GM12892 (cell line): Measurements from ENCODE around the gene RPTOR.

ENCODE experiments used
- DNase-seq: peaks from one replicate; pipeline ENCODE4 v3.0.0; 2011; ENCODE audit not compliant: insufficient read length
- FAIRE-seq: peaks from 2 replicates; lab custom pipeline; 2011; peaks lifted over from hg19 to GRCh38; lab: Jason Lieb, UNC
- POLR2A ChIP-seq: IDR thresholded peaks from 2 replicates; pipeline ENCODE4 v1.6.1; 2011; ENCODE audit warnings: low read depth, low read length, control low read depth
- POLR2AphosphoS5 ChIP-seq: IDR thresholded peaks from 2 replicates; pipeline ENCODE4 v1.6.1; 2011; ENCODE audit warnings: low read depth, low read length, control low read depth
- TAF1 ChIP-seq: IDR thresholded peaks from 2 replicates; pipeline ENCODE4 v1.6.1; 2011; ENCODE audit warnings: low read depth, mild to moderate bottlenecking, control low read depth, low read length, borderline replicate concordance

RPTOR gene

GRCh38 chr17:80751070-80751945 is 206.7 kb downstream of the RPTOR start:
- FAIRE-seq, result no peak
- DNase-seq, result no peak
- TF ChIP-seq POLR2AphosphoS5 (no peak), POLR2A (no peak), TAF1 (no peak)

GRCh38 chr17:80751946-80752581 is 207.4 kb downstream of the RPTOR start:
- TF ChIP-seq TAF1 (no peak), POLR2AphosphoS5 (no peak), POLR2A (no peak)
- no peak for FAIRE-seq
- DNase-seq, result no peak

- no peak for FAIRE-seq
- TF ChIP-seq POLR2A (no peak), TAF1 (no peak), POLR2AphosphoS5 (no peak)
- no peak for DNase-seq
These were observed 209.2 kb downstream of the RPTOR start for GRCh38 chr17:80753685-80754345.

GRCh38 chr17:80754846-80755245 is 210.2 kb downstream of the RPTOR start:
- TF ChIP-seq POLR2AphosphoS5, result no peak
- TF ChIP-seq POLR2A, result no peak
- TF ChIP-seq TAF1, result no peak
- DNase-seq, result no peak
- FAIRE-seq, result no peak

GRCh38 chr17:80755650-80756405 is 211.2 kb downstream of the RPTOR start:
- FAIRE-seq, result no peak
- DNase-seq, result no peak

GRCh38 chr17:80758481-80759376 is 214.1 kb downstream of the RPTOR start:
- no peak for TF ChIP-seq TAF1
- no peak for TF ChIP-seq POLR2AphosphoS5
- TF ChIP-seq POLR2A, result no peak
- DNase-seq (no peak), FAIRE-seq (no peak)

More at GRCh38 chr17:80755650-80756405, 211.2 kb downstream of the RPTOR start:
- TF ChIP-seq POLR2A, result no peak
- TF ChIP-seq TAF1, result no peak
- no peak for TF ChIP-seq POLR2AphosphoS5

GRCh38 chr17:80759377-80759673 is 214.7 kb downstream of the RPTOR start:
- TF ChIP-seq TAF1 (no peak), POLR2A (no peak)
- DNase-seq (no peak), FAIRE-seq (no peak)

- DNase-seq (no peak), FAIRE-seq (no peak)
- TF ChIP-seq TAF1, result no peak
- TF ChIP-seq POLR2AphosphoS5, result no peak
- no peak for TF ChIP-seq POLR2A
These were observed 215.9 kb downstream of the RPTOR start for GRCh38 chr17:80760511-80760911.

- peak; percentile 40 for FAIRE-seq
- DNase-seq, result no peak
- TF ChIP-seq POLR2AphosphoS5 (no peak), TAF1 (no peak), POLR2A (no peak)
These were observed 216.7 kb downstream of the RPTOR start for GRCh38 chr17:80761110-80761871.

- TF ChIP-seq POLR2AphosphoS5, result no peak
- TF ChIP-seq POLR2A, result no peak
- TF ChIP-seq TAF1, result no peak
- FAIRE-seq (no peak), DNase-seq (no peak)
These were observed 217.4 kb downstream of the RPTOR start for GRCh38 chr17:80762076-80762475.
